Measurements from ENCODE around the gene MSI1.

Gene MSI1

DNA sequence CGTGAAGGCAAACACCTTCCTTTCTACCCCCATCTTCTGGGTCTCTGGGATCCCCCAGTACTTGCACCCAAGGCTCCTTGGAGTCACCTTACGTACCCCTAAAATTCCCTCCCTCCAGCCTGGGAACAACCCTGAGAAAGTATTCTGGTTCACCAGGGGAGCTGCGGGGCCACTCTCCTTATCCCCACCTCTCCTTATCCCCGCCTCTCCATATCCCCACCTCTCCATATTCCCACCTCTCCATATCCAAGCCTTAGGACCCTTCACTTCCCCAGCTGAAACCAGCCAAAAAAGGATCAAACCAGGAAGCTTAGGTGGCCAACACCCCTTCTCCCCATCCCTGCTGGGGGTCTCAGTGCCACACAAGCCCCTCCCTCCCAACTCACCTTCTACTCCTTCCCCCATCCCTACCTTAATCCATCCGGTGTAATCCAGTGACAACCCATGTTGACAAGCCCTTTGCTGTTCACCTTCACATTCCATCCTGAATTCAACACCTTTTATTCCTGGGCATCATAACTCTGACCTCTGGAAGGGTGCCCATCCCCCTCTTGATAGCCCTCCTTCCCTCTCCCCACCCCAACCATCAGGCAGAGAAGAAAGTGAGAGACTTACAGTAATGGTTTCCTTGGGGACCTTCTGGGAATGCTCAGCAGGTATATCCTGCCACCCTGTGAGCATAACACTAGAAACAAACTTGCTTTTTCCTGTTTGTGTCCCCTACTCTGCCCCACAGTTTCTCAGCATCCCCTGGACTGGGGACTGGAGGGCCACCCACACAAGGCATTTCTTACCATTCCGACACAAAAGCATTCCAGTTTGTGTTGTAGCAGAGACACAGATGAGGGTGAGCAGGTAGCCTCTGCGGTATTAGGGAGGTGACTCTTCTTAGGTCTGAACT, 1.6 kb upstream of the MSI1 start:
- Histone ChIP-seq H3K27ac (ENCODE audit: low read length) (no peak overlapping the region), H3K4me3 (ENCODE audit: low read length) (no peak overlapping the region), H3K4me2 (ENCODE audit: low read length) (no peak overlapping the region), H2AFZ (ENCODE audit: low read depth, low read length) (no peak overlapping the region), H3K9me3 (ENCODE audit: insufficient read depth, low read length) (no peaks in the 10 kb centered on the region), H3K79me2 (ENCODE audit: low read length) (no peaks in the 10 kb centered on the region), H4K20me1 (ENCODE audit: insufficient read depth, low read length) (no peaks in the 10 kb centered on the region), H3K4me1 (ENCODE audit: low read length) (no peaks in the 10 kb centered on the region), H3K9ac (ENCODE audit: low read length) (no peak overlapping the region), H3K27me3 (ENCODE audit: low read depth, low read length) (peaks cover 23% of the 10 kb centered on the region), H3K36me3 (replicated peaks; ENCODE audit: low read depth, low read length) (no peaks in the 10 kb centered on the region)
- no peak for TF ChIP-seq EZH2phosphoT487 (IDR thresholded peaks at IDR 0.05; ENCODE audit: low read depth)
- TF ChIP-seq, protein P1, sequence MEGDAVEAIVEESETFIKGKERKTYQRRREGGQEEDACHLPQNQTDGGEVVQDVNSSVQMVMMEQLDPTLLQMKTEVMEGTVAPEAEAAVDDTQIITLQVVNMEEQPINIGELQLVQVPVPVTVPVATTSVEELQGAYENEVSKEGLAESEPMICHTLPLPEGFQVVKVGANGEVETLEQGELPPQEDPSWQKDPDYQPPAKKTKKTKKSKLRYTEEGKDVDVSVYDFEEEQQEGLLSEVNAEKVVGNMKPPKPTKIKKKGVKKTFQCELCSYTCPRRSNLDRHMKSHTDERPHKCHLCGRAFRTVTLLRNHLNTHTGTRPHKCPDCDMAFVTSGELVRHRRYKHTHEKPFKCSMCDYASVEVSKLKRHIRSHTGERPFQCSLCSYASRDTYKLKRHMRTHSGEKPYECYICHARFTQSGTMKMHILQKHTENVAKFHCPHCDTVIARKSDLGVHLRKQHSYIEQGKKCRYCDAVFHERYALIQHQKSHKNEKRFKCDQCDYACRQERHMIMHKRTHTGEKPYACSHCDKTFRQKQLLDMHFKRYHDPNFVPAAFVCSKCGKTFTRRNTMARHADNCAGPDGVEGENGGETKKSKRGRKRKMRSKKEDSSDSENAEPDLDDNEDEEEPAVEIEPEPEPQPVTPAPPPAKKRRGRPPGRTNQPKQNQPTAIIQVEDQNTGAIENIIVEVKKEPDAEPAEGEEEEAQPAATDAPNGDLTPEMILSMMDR (IDR thresholded peaks at IDR 0.05; ENCODE audit: low read depth, low read length) = no peak

DNA sequence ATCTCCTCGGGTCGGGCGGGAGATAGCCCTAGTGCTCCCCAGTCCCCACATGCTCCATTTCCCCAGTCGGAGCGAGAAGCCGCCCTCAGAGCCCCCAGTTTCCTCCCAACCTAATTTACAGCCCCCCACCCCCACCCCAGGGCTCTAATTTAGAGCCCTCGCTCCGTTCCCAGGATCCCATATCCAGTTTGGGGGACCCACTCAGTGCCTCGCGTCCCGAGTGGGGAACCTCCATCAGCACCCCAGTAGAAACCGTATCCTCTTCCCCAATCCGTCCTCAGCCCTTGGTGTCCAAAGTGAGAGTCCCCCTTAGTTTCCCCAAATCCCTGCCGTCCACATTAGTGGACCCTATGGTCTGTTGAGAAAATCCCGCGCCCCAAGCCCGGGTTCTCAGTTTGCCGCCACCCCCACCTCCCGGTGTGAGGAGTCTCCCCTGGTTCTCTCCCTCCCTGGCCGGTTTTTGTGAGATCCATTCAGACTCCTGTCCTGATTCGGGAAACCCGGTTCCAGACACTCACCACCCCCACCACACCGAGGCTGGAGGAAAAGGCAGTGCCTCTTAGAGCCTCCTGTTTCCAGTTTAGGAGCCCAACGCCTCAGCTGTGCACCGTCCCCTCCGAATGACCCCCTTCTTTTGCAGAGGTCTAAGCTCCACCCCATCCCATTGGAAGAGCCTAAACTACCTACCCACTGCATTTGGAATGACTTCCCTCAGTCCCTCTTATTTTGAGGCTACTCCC, 809 bp upstream of the MSI1 start:
- H3K36me3 ChIP-seq (replicated peaks; ENCODE audit: low read depth, low read length) = no peaks in the 10 kb centered on the region
- no peaks in the 10 kb centered on the region for H4K20me1 ChIP-seq (ENCODE audit: insufficient read depth, low read length)
- TF ChIP-seq, protein P1 (IDR thresholded peaks at IDR 0.05; ENCODE audit: low read depth, low read length) = no peak
- no peaks in the 10 kb centered on the region for H3K9me3 ChIP-seq (ENCODE audit: insufficient read depth, low read length)
- no peak overlapping the region for H3K27ac ChIP-seq (ENCODE audit: low read length)
- H3K4me3 ChIP-seq (ENCODE audit: low read length) = no peak overlapping the region
- no peak overlapping the region for H3K9ac ChIP-seq (ENCODE audit: low read length)
- no peak overlapping the region for H2AFZ ChIP-seq (ENCODE audit: low read depth, low read length)
- H3K4me2 ChIP-seq (ENCODE audit: low read length) = no peak overlapping the region
- H3K4me1 ChIP-seq (ENCODE audit: low read length) = no peaks in the 10 kb centered on the region
- H3K79me2 ChIP-seq (ENCODE audit: low read length) = no peaks in the 10 kb centered on the region
- H3K27me3 ChIP-seq (ENCODE audit: low read depth, low read length) = peaks cover 18% of the 10 kb centered on the region

DNA sequence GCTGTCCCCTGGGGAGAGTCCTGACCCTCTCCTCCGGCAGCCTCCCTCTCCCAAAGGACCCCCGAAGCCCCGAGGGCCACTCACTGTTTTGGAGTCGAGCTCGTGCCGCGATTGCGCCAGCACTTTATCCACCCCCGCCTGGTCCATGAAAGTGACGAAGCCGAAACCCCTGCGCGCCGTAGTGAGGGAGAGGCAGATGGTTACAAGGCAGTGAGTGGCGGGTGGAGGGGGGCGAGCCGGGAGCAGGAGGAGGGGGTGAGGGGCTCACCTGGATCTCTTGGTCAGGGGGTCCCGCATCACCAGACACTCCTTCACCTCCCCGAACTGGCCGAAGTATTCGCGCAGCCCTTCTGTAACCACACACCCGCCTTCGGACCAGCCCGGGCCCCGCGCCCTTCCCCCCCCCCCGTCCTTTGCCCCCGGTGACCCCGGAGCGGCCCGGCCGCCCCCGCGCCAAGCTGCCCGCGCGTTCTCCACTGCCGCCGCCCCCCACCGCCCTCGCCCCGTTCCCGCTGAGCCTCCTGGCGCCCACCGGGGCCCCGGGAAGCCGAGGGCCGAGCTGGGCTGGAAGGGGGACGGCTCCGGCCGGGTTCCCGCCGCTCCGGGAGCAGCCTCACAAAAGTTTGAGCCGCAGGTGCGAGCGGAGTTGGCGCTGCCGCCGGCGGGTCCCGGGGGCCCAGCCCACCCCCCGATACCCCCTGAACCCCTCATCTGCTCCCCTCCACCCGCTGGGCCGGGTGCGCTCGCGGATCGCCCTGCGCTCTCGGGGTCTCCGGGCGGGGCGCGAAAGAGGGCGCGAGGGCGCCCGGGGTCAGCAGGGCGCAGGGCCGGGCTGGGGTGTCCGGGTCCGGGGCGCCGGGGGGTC, 808 bp downstream of the MSI1 start:
- H3K27ac ChIP-seq (ENCODE audit: low read length) = no peak overlapping the region
- H3K27me3 ChIP-seq (ENCODE audit: low read depth, low read length) = peaks cover 18% of the 10 kb centered on the region
- no peak overlapping the region for H3K4me3 ChIP-seq (ENCODE audit: low read length)
- H4K20me1 ChIP-seq (ENCODE audit: insufficient read depth, low read length) = no peaks in the 10 kb centered on the region
- H3K36me3 ChIP-seq (replicated peaks; ENCODE audit: low read depth, low read length) = no peaks in the 10 kb centered on the region
- H3K9ac ChIP-seq (ENCODE audit: low read length) = no peak overlapping the region
- H3K4me2 ChIP-seq (ENCODE audit: low read length) = no peak overlapping the region
- no peaks in the 10 kb centered on the region for H3K79me2 ChIP-seq (ENCODE audit: low read length)
- H3K9me3 ChIP-seq (ENCODE audit: insufficient read depth, low read length) = no peaks in the 10 kb centered on the region
- H3K4me1 ChIP-seq (ENCODE audit: low read length) = no peaks in the 10 kb centered on the region
- TF ChIP-seq, protein P1 (IDR thresholded peaks at IDR 0.05; ENCODE audit: low read depth, low read length) = no peak
- TF ChIP-seq EZH2phosphoT487 (IDR thresholded peaks at IDR 0.05; ENCODE audit: low read depth) = no peak
- H2AFZ ChIP-seq (ENCODE audit: low read depth, low read length) = no peak overlapping the region
